Inferior parietal cortex (tissue), 1 donor: Measurements from ENCODE around the gene MOSPD2.
A peak's percentile ranks its signal among the peaks of the same experiment; 100 is the strongest.

ENCODE experiments used
- DNase-seq: peaks from one replicate; pipeline ENCODE4 v3.0.0-alpha.2; 2016; ENCODE audit errors: extremely low spot score

Gene MOSPD2

DNA sequence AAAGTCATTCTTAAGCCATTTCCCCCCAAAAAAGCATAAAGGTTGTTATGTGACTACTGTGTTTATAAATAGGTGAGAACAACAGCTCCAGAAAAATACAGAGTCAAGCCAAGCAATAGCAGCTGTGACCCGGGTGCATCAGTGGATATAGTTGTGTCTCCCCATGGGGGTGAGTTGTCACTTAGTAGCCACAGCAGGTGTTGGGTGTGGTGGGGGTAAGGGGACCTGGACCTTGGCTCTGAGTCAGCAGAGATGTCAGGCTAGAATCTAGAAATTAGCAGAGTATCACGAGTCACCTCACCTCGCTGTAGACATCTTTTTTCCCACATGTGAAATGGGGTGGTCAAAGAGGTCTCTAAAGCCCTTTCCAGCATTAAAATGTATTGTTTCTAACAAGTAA lies 42.4 kb downstream of the MOSPD2 start:
- DNase-seq: no peak

DNA sequence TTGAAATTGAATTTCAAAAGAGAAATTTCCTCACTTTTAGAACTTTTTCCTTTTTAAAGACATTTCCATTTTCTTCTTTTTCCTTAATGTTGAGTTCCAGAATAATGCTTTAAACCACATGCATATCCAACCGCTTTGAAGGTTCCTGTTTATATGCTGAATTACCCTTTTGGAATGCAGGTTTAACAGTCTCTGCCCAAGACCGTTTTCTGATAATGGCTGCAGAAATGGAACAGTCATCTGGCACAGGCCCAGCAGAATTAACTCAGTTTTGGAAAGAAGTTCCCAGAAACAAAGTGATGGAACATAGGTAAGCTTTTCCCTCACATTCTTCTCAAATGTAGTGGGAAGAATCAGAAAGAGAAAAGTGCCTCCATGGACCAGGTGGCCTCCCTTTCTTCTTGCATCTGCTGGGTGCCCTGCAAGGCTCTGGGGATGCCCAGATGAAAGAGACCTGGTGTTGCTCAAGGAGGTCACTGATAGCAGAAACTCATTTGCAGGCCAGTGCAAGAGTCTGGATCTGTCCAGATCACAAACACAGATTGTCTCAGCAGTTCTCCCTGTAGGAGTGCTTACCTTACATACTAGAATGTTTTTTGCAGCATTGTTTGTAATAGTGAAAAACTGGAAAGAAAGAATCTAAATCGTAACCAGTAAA lies 42.9 kb downstream of the MOSPD2 start:
- no peak for DNase-seq

DNA sequence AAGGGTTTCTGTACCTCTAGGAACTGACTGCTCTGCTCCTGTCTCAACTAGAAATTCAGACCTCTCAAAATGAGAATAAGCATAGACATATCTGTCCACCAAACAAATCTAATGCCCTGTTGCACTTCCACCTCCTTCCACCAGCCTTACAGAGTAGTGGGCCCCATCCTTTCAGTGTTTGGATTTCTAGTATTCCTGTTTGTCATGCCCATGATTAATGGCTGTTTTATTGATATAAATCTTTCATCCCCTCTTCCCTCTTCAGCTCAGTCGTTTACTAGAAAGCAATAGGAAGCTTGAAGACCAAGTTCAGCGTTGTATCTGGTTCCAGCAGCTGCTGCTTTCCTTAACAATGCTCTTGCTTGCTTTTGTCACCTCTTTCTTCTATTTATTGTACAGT lies 46.2 kb downstream of the MOSPD2 start:
- DNase-seq: no peak

DNA sequence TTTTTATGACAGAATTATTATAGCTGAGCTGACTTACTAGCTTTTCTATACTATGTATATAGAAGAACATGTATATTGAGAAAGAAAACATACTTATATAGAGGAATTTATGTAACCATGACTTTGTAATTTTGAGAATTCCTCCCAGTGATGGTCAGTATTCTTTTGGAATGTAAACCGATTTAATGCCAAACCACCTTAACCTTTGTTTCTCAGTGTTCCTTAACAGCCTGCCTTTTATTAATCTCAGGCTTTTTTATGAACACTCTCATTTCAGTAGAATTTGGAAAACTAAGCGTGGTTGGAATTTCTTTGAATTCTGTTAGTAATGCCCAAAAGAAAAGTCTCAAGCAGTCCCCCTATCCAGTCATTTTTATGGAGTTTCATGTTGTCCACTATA lies 47.0 kb downstream of the MOSPD2 start:
- DNase-seq: no peak

DNA sequence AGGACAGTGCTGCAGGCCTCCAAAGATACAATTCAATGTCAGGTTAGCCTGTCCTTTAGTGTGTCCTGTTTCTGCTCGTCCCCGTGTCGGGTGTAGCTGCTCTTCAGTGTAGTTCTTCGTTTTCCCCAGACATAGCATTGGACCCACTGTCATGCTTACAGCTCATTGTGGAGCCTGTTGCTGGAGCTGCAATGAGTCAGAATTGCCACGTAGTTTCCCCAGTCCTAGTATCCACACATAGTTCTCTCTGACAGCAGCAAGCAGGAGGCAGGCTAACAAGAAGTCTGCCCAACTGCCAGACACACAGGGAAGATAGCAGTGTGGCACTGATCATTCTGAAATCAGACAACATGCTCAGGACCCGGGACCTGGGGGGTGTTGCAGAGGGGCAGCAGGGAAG lies 49.2 kb downstream of the MOSPD2 start:
- no peak for DNase-seq

DNA sequence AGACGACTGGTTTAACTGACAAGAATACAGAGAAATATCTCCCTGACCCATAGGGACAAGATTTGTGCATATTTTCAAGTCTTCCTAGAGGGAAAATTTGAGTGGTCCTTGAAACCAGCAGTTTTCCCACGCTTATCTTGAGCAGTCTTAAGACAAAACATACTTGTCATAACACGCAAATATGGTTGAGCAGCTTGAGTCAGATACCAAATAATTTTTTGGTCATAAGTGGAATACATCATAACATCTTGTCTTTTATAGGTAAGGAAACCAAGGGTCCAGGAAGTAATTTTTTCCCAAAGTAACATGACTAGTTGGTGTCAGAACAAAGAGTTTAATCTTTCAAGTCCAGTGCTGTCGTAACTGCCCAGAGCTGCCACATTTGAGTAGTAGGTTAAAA lies 50.5 kb downstream of the MOSPD2 start:
- no peak for DNase-seq

DNA sequence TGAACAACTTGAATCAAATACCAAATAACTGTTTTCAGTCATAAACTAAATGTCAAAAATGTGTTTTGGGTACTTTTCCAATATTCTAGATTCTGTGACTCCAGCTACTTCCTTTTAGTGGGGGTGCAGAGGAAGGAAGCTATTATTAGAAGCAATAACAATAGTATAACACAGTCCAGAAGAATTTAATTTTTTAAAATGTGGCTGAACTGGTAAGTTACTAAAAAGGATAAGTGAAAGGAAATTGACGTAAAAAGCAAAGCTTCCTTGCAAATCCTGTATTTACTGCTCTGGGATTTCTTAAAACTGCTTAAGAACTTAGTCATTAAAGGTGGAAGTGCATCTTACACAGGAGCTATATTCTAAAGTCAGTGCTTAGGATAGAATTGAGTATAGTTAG lies 53.2 kb downstream of the MOSPD2 start:
- DNase-seq: no peak

DNA sequence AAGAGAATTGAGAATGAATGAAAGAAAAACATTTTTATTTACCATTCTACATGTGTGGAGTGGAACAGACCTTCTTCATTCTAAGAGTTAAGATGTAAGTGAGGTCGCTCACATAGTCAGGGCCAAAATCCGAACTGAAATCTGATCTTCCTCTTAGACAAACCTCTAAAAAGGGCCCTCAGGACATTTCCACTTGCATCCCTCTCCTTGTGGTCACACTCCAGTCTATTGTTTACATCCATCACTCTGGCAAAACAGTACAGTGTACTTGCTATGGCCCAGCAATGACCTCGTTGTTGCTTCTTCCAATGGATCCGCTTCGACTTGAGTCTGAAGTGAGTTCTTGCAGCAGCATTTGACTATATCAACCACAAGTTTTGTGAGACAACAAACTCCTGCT lies 54.2 kb downstream of the MOSPD2 start:
- DNase-seq: no peak

DNA sequence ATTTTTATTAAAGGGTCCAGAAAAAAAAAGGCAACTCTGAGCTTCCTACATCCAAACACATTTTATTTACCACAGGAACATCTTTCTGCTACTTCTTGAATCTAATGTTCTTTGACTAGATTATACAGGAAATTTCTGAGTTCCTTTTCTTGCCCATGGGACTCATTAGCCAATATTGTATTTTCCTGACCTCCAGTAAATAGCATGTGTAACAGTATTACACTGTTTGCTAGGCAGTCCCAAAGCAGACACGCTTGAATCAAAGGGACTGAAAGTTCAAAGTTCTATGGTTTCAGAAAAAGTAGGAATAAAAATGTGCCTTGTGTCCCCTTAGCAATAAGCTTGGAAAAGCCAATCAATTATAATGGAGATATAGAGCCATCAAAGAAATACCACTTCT lies 57.4 kb downstream of the MOSPD2 start:
- no peak for DNase-seq

DNA sequence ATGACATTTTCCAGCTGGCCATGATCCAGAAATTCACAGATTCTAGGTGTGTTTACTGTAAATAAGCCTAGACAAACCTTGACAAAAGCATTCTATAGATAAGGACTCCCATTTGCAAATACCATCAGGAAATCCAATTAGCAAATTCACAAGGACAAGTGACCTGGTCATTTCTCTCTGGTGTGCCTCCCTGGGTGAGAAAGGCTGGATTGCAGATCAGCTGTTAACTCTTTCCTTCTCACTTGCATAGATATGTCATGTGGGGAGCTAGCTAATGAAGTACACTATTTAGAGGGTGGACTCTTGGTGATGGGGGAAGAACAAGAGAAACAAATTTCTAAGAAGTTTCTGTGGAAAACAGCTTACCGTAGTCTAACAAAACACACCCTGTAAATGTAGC lies 58.9 kb downstream of the MOSPD2 start:
- no peak for DNase-seq

DNA sequence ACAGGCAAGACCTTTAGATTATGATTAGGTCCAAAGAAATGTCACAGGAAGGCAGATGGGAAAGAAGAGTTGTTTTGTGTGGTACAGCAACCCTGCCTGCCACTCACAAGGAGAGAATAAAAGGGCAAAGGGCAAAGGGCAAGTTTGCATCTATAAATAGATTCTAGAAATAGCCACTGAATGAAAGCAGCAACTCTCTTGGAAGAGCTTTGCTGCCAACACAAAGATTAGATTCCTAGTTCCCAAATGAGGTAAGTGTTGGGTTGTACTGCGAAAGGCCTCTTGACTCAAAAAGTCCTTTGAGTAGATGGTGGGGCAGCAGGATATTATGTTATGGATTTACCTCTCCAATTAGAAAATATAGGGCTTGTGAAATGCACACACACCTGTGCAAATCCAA lies 61.2 kb downstream of the MOSPD2 start:
- DNase-seq: no peak

DNA sequence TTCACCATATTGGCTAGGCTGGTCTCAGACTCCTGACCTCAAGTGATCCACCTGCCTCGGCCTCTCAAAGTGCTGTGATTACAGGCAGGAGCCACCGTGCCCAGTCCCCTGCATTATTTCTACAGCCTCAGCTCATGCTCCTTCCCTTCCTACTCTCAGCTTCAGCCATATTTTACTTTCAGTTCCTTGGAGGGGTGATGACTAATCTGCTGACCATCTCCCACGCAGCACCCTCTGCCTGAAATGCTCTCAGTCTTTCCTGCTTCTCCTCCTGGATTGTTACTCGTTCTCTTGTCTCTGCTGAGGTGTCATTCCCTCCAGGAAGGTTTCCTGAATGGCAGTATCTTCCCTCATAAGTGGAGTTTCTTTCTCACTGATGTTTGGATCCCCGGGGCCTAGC lies 63.3 kb downstream of the MOSPD2 start:
- no peak for DNase-seq

DNA sequence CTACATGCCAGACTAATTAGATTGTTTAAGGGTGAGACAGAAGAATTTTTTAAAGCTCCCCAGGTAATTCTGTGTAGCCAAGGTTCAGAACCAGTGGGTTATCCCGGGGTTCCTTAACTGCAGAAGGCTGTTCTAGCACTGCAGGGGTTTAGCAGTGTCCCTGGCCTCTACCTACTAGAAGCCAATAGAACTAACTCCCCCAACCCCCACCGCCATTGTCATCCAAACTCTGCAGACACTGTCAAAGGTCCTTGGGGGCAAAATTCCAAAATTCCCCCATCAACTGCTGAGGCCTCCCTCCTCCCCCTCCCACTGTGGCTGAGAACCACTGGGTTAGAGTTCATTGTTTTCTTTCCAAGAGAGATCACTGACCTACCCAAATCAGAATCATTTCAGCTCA lies 66.4 kb downstream of the MOSPD2 start:
- DNase-seq: no peak

DNA sequence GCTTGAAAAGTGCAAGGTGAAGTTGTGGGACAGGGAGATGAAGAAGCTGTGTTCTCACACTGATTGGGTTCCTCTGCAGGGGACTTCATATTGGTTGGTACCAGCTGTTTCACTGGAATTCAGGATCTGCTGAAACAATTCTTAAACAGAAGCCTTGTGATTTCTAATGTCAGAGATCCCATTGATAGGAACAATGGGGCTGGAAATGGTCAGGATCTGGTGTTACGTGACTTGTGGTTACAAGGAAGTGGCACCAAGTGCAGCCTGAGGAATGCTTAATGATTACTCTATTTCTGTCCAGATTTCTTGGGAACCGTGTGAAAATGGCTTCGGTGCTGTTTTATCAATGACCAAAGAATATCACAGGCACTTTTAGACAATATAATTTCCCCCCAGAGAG lies 68.1 kb downstream of the MOSPD2 start:
- DNase-seq: no peak

DNA sequence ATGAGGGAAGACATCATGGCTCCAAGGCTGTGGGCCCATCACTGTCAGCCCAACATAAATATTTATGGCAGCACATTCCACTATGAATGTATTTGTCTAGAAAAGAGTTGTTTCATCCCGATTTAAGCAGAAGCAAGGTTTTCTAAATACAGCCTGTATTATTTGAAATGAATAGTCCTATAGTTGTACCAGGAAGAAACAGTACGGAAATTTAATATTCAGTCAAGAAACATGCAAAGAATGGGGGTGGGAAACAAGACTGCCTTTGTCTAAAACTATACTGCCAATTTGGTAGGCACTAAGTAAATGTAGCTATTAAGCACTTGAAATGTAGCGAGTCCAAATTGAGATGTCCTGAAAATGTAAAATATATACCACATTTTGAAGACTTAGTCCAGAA lies 69.1 kb downstream of the MOSPD2 start:
- DNase-seq: no peak

DNA sequence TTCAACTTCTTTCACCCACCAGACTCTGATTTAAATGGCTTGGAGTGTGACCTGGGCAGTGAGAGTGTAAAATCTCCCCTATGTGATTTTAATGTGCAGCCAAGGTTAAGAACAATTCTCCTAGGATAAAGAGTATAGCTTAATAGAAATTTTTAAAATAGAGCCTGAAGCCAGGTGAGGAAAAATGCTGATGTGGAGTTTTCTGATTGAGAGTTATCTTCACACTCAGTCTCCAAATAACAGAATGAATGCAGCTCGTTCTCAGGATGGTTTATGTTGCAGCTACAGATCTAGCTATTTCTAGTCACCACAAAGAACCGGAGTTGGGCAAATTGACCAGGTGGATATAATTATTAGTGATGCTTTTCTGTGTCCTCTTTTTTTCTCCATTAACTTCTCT lies 70.7 kb downstream of the MOSPD2 start:
- DNase-seq: no peak

DNA sequence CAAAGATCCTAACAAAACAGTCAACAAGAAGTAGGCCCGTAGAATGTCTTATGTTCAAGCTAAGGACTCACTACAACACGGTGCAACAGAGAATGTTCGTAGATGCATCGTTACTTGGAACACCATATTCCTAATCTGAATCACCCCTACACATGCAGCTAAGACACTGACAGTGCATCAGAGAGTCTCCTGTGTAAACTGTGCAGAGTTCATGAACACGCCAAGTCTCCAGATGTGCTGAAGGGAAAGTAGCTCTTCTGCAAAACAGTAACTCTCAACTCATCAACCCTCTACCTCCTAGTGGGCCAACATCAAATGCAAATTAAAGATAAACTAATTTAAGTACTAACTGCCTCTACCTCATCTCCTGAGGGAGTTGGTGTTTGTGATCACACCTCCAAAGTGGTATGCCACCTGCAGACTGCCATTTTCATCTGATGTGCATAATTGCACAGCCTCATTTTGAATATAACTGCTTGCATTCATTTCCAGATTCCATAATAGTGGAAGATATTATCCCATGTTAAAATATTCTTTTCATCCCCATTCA lies 73.5 kb downstream of the MOSPD2 start:
- no peak for DNase-seq

DNA sequence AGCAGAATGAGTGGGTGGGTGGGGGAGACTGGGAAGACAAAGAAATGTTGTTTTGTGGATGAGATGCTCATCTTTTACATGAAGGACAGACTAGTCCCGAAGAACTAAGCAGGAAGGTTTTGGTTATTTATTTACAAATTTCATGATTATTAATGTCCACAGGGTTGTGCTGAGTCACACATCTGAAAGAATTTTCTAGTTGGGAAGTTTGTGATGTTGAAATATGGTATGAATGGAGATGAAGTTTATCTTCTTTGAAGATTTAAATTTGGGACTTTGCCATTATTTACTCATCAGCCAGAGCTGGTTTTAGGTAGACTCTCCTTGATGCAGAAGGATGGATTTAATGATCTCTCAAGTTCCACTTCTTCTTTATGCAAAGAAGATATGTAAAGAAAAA lies 75.5 kb downstream of the MOSPD2 start:
- DNase-seq: no peak

DNA sequence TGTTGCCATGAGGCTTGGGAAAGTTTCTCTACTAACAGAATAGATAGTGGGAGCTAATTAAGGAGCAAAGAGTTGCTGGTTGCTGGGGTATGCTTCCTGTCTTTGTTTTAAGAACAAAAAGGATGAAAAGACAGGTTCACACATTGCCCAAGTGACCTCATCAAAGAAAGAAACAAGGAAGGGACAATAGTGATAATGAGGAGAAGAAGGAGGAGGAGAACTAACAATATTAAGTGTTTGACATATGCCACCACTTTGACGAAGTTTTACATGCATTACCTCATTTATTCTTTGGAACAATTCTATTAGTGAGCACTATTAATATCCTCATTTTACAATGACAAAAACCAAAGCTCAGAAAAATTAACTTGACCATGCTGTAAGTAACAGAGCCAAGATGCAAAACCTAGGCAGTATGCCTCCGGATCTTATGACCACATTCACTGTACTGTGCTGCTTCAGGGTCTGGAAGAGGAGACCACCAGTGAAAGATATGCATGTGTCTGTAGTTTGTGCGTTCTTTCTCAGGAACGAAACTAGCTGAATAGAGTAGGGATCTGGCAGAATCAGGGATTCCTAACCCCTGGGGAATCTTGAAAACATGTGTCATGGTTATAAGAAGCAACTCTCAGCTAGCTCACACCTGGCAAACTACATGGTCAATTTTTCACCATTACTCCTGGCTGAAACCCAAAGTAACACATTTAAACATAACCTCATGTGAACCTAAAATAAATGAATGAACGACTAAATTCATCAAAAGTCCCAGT lies 83.8 kb downstream of the MOSPD2 start:
- DNase-seq: no peak

DNA sequence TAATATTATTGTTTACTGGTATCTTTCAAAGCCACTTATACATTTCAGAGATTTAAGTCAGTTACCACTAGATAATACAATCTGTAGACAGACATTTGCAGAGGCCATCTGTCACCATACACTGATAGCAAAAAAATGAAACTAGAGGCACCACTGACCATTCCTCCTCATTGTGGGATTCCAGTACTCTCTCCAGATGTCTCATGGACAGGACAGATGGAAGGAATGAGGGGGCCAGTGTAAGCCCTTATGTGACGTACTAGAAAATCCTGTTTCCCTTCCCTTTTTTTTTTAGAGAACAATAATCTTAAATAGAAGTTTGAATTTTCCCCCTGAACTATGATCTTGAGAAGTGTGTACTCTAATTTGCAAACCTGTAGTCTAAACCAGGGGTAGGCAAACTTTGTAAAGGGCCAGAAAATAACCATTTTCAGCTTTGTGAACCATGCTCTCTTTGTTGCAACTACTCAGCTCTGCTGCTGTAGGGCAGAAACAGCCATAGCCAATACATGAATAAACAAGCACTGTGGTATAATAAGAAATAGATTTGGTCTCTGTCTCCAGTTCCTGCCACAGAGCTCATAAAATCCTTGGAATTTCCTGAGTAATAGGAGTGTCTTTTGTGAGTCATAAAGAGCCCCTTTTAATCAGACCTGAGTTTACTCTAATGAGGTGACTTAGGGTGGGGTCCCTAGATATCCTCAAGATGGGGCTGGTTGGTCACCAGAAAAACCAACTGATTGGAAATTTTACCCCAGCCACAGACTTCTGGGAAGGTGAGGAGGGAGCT lies 90.4 kb downstream of the MOSPD2 start:
- DNase-seq: no peak

DNA sequence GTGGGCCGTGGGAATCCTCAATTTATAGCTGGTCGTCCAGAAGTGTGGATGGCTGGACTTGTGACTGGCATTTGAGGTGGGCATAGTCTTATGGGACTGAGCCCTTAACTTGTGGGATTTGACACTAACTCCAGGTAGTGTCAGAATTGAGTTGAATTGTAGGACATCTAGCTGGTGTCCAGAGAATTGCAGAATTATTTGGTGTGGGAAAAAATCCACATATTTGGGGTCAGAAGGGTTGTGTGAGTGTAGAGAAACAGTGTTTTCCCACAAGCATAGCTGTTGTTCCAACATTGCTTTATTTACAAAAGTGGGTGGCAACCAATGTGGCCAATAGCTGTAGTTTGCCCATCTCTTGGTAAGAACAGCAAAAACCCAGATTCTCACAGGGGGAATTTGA lies 91.3 kb downstream of the MOSPD2 start:
- DNase-seq: peak; percentile 2
